Spleen (tissue), 11 donors: Measurements from ENCODE around the gene PNLIPRP1. TPM values are rescaled to one million over a fixed set of nuclear protein-coding genes. Genes with fewer than 3 reads are reported as not detected.

Experiments used
- DNase-seq: peaks from one replicate; pipeline ENCODE4 v3.0.0-alpha.2; 2020
- H3K27ac ChIP-seq, 8 donors: fragments of 200-600 bp; sonication (generic) in 7 of 8; 1 replicate in 4 of 8; 2 replicates in 4 of 8; pipeline versions ENCODE4 v1.5.0 to v1.8.0; 2016 to 2021; ENCODE audit warnings: inconsistent platforms in 4 of 8, mild to moderate bottlenecking in 4 of 8, moderate library complexity in 1 of 8
- H3K27me3 ChIP-seq, 7 donors: fragments of 200-600 bp; sonication (generic) in 6 of 7; replicated peaks in 1 of 7; 1 replicate in 4 of 7; 2 replicates in 3 of 7; pipeline versions ENCODE4 v1.5.0 to v1.8.0; 2016 to 2021; ENCODE audit warnings: inconsistent platforms in 3 of 7, mild to moderate bottlenecking in 1 of 7
- H3K36me3 ChIP-seq, 6 donors: fragments of 200-600 bp; sonication (generic) in 5 of 6; 1 replicate in 4 of 6; 2 replicates in 2 of 6; pipeline versions ENCODE4 v1.5.0 to v1.8.0; 2016 to 2021; ENCODE audit warnings: inconsistent platforms in 2 of 6
- H3K4me1 ChIP-seq, 6 donors: fragments of 200-600 bp; sonication (generic) in 5 of 6; 1 replicate in 3 of 6; 2 replicates in 3 of 6; pipeline versions ENCODE4 v1.5.0 to v1.8.0; 2016 to 2021; ENCODE audit warnings: inconsistent platforms in 3 of 6
- H3K4me3 ChIP-seq, 8 donors: fragments of 200-600 bp; sonication (generic) in 7 of 8; 1 replicate in 4 of 8; 2 replicates in 4 of 8; pipeline versions ENCODE4 v1.5.0 to v1.8.0; 2016 to 2021; ENCODE audit warnings: inconsistent platforms in 4 of 8, mild to moderate bottlenecking in 4 of 8, moderate library complexity in 2 of 8
- H3K9me3 ChIP-seq, 8 donors: fragments of 200-600 bp; sonication (generic) in 7 of 8; 1 replicate in 4 of 8; 2 replicates in 4 of 8; pipeline versions ENCODE4 v1.5.0 to v1.8.0; 2016 to 2021; ENCODE audit warnings: inconsistent platforms in 4 of 8
- POLR2A ChIP-seq, 3 donors: fragments of 450-650 bp; IDR thresholded peaks; one replicate each; pipeline ENCODE4 v1.5.1; 2017; ENCODE audit warnings: antibody characterized with exemption in 3 of 3, mild to moderate bottlenecking in 1 of 3
- POLR2AphosphoS5 ChIP-seq, 3 donors: sonication (generic); formaldehyde crosslinking; IDR thresholded peaks; one replicate each; pipeline ENCODE4 v1.5.1; 2017; ENCODE audit warnings: antibody characterized with exemption in 3 of 3
- WGBS, 5 donors: extraction: QIAGEN DNeasy Blood & Tissue Kit in 3 of 5; methylation state at CpG; one replicate each; pipeline versions ENCODE4 v1.1.5 to v1.1.7; 2013 to 2018; 5-methylcytosine and 5-hydroxymethylcytosine counted together
- intact Hi-C: fragments of 100-400 bp; cut with DNase I; formaldehyde crosslinking; loops from one replicate; pipeline ENCODE4 v1.15.0; 2023; ENCODE audit warnings: low total_unique reads
- polyA plus RNA-seq, 3 donors: library from polyadenylated mRNA; stranded (reverse); fragments of 200-250 nt; gene quantifications; one replicate each; pipeline ENCODE4 v1.2.1, GENCODE V29; 2013
- total RNA-seq, 7 donors: library from RNA; depleted of rRNA in 3 of 7; stranded (reverse); fragments of >200 nt in 3 of 7; fragmentation: NEBNext Ultra II Directional in 4 of 7; extraction: Animal tissue kit (Norgen Biotek cat#: 25700) in 4 of 7; gene quantifications; one replicate each; pipeline versions ENCODE4 v1.1.0 to v1.2.1, GENCODE V29; 2016 to 2021
- TF ChIP-seq, protein P1 (sequence below), 11 experiments: fragments of 200-600 bp in 7 of 11; fragments of 450-650 bp in 4 of 11; sonication (generic) in 4 of 11; IDR thresholded peaks in 8 of 11; conservative IDR thresholded peaks in 3 of 11; 1 replicate in 7 of 11; 2 replicates in 4 of 11; pipeline versions ENCODE4 v1.4.0 to v1.8.0; 2016 to 2021; ENCODE audit warnings: antibody characterized with exemption in 11 of 11, inconsistent platforms in 4 of 11, mild to moderate bottlenecking in 1 of 11
- donor health status: healthy with polysubstance abuse.
- donor health status: DM: no; HTN: no; CAD: no; lungs with moderate emphysema.
- donor health status: DM: no; HTN: no; CAD: no.
- donor health status: Bipolar disorder and iron deficiency.
- donor health status: healthy.
- donor health status: DM: no; HTN: no; CAD: no.
- donor health status: DM: yes; HTN: yes; CAD: no.

The PNLIPRP1 gene
- total and polyA plus RNA-seq, 10 donors: 0.06 to 1.2 (median 0.44) TPM; not detected in 4

DNA sequence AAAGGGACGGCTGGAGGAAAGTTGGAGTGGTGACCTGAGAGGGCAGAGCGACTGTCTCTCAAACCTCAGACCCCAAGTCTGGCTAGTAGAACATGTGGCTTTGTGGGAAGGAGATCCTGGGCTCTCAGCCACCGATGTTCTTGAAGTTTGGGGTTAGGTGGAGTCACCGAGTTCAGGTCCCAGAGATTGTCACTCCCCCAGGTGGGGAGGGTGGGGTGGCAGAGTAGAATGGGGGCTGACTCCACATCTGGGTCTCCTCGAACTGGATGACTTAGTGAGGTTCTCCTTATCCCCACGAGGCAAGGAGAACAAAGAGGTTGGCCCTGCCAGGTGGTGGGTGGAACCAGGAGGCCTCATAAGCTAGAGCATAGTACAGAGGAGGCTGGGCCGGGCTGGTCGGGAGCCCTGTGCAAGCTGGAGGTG lies 15.3 kb downstream of the PNLIPRP1 start:
- intact Hi-C loops: no loop called here
- peaks cover 0 to 4% (median 0%) of the 10 kb centered on the region in 8 donors for H3K9me3 ChIP-seq
- no peak overlapping the region for H3K27ac ChIP-seq
- 60 to 74% (median 61%) methylated on average over 8 of the region's 8 CpGs for WGBS, 5 donors
- H3K4me3 ChIP-seq: no peak overlapping the region
- no peaks in the 10 kb centered on the region for H3K4me1 ChIP-seq
- no peaks in the 10 kb centered on the region for H3K36me3 ChIP-seq
- TF ChIP-seq POLR2A (IDR thresholded peaks at IDR 0.05) (no peak), POLR2AphosphoS5 (IDR thresholded peaks at IDR 0.05) (no peak)
- TF ChIP-seq, protein P1, sequence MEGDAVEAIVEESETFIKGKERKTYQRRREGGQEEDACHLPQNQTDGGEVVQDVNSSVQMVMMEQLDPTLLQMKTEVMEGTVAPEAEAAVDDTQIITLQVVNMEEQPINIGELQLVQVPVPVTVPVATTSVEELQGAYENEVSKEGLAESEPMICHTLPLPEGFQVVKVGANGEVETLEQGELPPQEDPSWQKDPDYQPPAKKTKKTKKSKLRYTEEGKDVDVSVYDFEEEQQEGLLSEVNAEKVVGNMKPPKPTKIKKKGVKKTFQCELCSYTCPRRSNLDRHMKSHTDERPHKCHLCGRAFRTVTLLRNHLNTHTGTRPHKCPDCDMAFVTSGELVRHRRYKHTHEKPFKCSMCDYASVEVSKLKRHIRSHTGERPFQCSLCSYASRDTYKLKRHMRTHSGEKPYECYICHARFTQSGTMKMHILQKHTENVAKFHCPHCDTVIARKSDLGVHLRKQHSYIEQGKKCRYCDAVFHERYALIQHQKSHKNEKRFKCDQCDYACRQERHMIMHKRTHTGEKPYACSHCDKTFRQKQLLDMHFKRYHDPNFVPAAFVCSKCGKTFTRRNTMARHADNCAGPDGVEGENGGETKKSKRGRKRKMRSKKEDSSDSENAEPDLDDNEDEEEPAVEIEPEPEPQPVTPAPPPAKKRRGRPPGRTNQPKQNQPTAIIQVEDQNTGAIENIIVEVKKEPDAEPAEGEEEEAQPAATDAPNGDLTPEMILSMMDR (IDR thresholded peaks at IDR 0.05 in 8 of 11, conservative IDR thresholded peaks at IDR 0.05 in 3 of 11): no peak
- H3K27me3 ChIP-seq: peaks cover 0 to 40% (median 9%) of the 10 kb centered on the region in 7 donors
- DNase-seq: no peak

DNA sequence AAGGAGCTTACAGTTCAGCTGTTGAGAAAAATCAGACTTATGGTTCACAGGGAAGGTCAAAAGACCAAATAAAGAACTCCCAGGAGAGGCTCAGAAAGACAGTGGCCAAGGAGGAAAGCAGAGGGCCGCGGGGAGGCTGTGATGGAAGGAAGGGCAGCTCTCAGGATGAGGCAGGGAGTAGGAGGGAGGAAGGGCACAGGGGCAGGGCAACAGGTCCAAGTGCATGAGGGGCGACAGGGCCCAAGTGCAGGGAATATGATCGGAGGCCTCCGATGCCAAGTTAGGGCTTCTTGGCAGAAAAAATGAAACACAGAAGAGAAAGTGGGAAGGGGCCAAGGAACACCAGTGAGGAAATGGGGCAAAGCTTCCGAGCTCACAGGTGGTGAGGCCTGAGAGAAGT lies 16.6 kb downstream of the PNLIPRP1 start:
- intact Hi-C loops: no loop called here
- TF ChIP-seq POLR2AphosphoS5 (IDR thresholded peaks at IDR 0.05): no peak
- no peak for TF ChIP-seq POLR2A (IDR thresholded peaks at IDR 0.05)
- TF ChIP-seq, protein P1 (IDR thresholded peaks at IDR 0.05 in 8 of 11, conservative IDR thresholded peaks at IDR 0.05 in 3 of 11): no peak
- no peaks in the 10 kb centered on the region for H3K4me1 ChIP-seq
- H3K9me3 ChIP-seq: peaks cover 0 to 4% (median 0%) of the 10 kb centered on the region in 8 donors
- 71 to 80% (median 76%) methylated on average over 6 of the region's 6 CpGs for WGBS, 5 donors
- H3K27ac ChIP-seq: no peak overlapping the region
- no peak overlapping the region for H3K4me3 ChIP-seq
- H3K27me3 ChIP-seq: peaks cover 0 to 43% (median 9%) of the 10 kb centered on the region in 7 donors
- DNase-seq: no peak
- no peaks in the 10 kb centered on the region for H3K36me3 ChIP-seq

DNA sequence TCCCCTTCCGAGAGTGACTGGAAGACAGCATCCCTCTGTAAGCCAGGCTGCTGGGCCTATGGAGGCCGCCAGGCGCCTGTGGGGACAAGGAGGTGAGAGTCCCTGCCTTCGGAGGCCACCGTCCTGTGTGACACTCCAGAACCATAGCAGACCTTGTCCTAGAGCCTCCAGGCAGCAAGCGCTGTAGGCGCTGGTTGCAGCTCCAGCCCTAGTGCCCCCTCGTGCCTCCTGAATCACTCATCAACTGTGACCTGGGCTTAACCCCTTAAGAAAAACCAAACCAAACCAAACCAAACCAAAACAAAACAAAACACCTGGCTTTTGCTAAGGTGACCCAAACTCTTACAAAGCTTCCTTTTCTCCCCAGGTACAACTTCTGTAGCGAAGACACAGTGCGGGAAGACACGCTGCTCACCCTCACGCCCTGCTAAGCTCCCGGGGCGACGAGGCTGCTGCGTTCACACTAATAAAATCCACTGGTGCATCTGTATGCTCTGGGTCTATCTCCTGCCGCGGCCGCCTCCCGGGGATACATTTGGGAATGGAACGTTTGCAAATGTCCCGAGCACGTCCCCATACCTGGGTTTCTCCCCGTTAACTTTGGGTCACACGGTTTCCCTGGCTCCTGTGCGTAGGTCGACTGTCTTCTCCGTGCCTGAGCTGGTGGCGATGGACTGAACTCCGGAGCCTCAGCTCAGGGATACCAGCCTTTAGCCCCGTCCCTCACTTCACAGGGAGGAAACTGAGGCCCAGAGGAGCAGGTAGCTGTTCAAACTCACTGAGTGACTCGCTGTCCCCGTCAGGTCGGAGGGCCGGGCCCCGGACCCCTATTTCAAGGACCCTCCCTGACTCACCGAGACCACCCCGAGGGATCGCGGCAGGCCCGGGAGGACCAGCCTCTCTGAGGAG lies 18.2 kb downstream of the PNLIPRP1 start:
- no peak for TF ChIP-seq POLR2A (IDR thresholded peaks at IDR 0.05)
- TF ChIP-seq, protein P1 (IDR thresholded peaks at IDR 0.05 in 8 of 11, conservative IDR thresholded peaks at IDR 0.05 in 3 of 11): no peak
- TF ChIP-seq POLR2AphosphoS5 (IDR thresholded peaks at IDR 0.05): no peak
- peak overlapping the region in 3 of 8 donors; percentile 11 to 57 (median 31) for H3K4me3 ChIP-seq
- no peak overlapping the region for H3K27ac ChIP-seq

More for the DNA sequence above, 18.2 kb downstream of the PNLIPRP1 start:
- DNase-seq: no peak
- Histone ChIP-seq H3K36me3 (no peaks in the 10 kb centered on the region), H3K4me1 (no peaks in the 10 kb centered on the region), H3K27me3 (peaks cover 0 to 43% (median 9%) of the 10 kb centered on the region in 7 donors), H3K9me3 (peaks cover 0 to 4% (median 0%) of the 10 kb centered on the region in 8 donors)
- WGBS, 5 donors: 38 to 45% (median 41%) methylated on average over 39 to 41 of the region's 41 CpGs
- intact Hi-C loops: no loop called here
